Peyer's patch (tissue), 4 donors: ENCODE measurements around the gene PHACTR1. TPM values are rescaled to one million over a fixed set of nuclear protein-coding genes. Genes with fewer than 3 reads are reported as not detected.
"Not testable (repeated sequence)": the region's sequence is repeated elsewhere in the genome, so short reads cannot be mapped to it uniquely, and the experiment has no call there.

Experiments
- DNase-seq, 3 donors: peaks; one replicate each; pipeline ENCODE4 v3.0.0-alpha.2; 2017 to 2019
- H3K27ac ChIP-seq, 4 donors: fragments of 200-600 bp; sonication (generic); one replicate each; pipeline ENCODE4 v1.5.1; 2016 to 2019
- H3K27me3 ChIP-seq, 2 donors: fragments of 200-600 bp; sonication (generic); one replicate each; pipeline ENCODE4 v1.5.1; 2019
- H3K36me3 ChIP-seq, 3 donors: fragments of 200-600 bp; sonication (generic); one replicate each; pipeline ENCODE4 v1.5.1; 2016 to 2019
- H3K4me1 ChIP-seq, 4 donors: fragments of 200-600 bp; sonication (generic); one replicate each; pipeline ENCODE4 v1.5.1; 2016 to 2019
- H3K4me3 ChIP-seq, 4 donors: fragments of 200-600 bp; sonication (generic); 1 replicate in 3 of 4; 2 replicates in 1 of 4; pipeline ENCODE4 v1.5.1; 2016 to 2019; ENCODE audit warnings: mild to moderate bottlenecking in 1 of 4
- H3K9me3 ChIP-seq, 4 donors: fragments of 200-600 bp; sonication (generic); one replicate each; pipeline ENCODE4 v1.5.1; 2016 to 2019; ENCODE audit warnings: mild to moderate bottlenecking in 1 of 4
- POLR2A ChIP-seq, 2 donors: fragments of 450-650 bp; IDR thresholded peaks; one replicate each; pipeline ENCODE4 v1.5.1; 2017; ENCODE audit warnings: antibody characterized with exemption in 2 of 2, mild to moderate bottlenecking in 2 of 2, moderate library complexity in 2 of 2
- total RNA-seq, 4 donors: library from RNA; depleted of rRNA; stranded (reverse); fragments of >200 nt; gene quantifications; one replicate each; pipeline ENCODE4 v1.1.0, GENCODE V29; 2016
- TF ChIP-seq, protein P1 (sequence below), 6 experiments: fragments of 450-650 bp in 4 of 6; fragments of 200-600 bp in 2 of 6; sonication (generic) in 1 of 6; IDR thresholded peaks; one replicate each; pipeline ENCODE4 v1.5.1; 2017 to 2019; ENCODE audit warnings: antibody characterized with exemption in 6 of 6, mild to moderate bottlenecking in 3 of 6, moderate library complexity in 1 of 6

Gene PHACTR1
- total RNA-seq, 4 donors from 2014 or later: 0.35 to 19.0 (median 1.7) TPM

GRCh38 chr6:13119549-13119948 is 403.0 kb downstream of the PHACTR1 start:
- Histone ChIP-seq H3K36me3 (no peaks in the 10 kb centered on the region), H3K4me1 (no peaks in the 10 kb centered on the region), H3K4me3 (no peak overlapping the region), H3K9me3 (no peaks in the 10 kb centered on the region), H3K27ac (no peak overlapping the region), H3K27me3 (no peaks in the 10 kb centered on the region)
- DNase-seq: no peak
- TF ChIP-seq, protein P1, sequence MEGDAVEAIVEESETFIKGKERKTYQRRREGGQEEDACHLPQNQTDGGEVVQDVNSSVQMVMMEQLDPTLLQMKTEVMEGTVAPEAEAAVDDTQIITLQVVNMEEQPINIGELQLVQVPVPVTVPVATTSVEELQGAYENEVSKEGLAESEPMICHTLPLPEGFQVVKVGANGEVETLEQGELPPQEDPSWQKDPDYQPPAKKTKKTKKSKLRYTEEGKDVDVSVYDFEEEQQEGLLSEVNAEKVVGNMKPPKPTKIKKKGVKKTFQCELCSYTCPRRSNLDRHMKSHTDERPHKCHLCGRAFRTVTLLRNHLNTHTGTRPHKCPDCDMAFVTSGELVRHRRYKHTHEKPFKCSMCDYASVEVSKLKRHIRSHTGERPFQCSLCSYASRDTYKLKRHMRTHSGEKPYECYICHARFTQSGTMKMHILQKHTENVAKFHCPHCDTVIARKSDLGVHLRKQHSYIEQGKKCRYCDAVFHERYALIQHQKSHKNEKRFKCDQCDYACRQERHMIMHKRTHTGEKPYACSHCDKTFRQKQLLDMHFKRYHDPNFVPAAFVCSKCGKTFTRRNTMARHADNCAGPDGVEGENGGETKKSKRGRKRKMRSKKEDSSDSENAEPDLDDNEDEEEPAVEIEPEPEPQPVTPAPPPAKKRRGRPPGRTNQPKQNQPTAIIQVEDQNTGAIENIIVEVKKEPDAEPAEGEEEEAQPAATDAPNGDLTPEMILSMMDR (IDR thresholded peaks at IDR 0.05): no peak
- TF ChIP-seq POLR2A (IDR thresholded peaks at IDR 0.05): no peak

DNA sequence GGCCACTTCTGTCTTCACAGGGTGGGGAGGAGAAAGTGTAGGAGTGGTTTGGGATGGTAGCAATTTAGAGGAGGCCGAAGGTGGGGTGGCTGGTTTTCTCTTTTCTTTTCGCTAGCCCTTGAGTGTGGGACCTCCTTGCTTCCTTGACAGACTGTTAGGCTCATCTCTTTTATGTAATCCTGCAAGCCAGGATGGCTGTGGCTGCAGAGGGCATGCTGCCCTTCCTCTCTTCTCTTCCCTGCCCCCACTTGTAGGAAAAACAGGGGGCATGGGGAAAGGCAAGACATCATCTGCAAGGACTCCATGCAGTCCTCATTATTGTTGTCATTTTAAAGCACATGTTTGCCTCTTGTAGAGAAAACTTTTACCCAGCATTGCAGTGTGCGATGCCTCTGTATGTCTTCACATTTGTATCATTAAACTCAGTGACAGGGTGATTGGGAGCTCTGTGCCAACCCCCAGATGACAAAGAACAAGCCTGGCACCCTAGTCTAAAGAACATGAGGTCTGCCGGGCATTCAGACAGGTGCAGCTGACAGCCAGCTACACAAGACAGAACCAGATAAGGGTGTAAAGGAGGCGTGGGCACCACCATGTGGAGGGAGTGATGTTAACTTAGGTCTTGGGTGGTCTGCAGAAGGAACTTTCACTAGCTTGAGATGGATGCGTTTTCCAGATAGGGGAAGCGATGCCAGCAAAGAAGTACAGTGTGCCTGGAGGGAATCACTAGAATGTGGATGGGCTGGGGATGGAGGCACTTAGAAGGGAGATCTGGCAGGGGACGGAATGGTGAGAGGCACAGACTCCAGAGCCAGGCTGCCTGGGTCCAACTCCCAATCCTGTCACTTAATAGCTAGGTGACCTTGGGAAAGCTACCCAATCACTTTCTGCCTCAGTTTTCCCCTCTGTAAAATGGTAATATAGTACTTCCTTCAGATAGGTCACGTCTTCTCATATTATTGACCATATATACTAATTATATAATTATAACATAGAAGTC is 404.2 kb downstream of the PHACTR1 start:
- H3K36me3 ChIP-seq: no peaks in the 10 kb centered on the region
- no peak for DNase-seq
- no peak overlapping the region for H3K27ac ChIP-seq
- H3K9me3 ChIP-seq: no peaks in the 10 kb centered on the region
- TF ChIP-seq, protein P1 (IDR thresholded peaks at IDR 0.05): no peak
- TF ChIP-seq POLR2A (IDR thresholded peaks at IDR 0.05): no peak
- H3K4me3 ChIP-seq: no peak overlapping the region
- no peaks in the 10 kb centered on the region for H3K4me1 ChIP-seq
- no peaks in the 10 kb centered on the region for H3K27me3 ChIP-seq

- H3K36me3 ChIP-seq: no peaks in the 10 kb centered on the region
- H3K27ac ChIP-seq: no peak overlapping the region
- no peak for TF ChIP-seq POLR2A (IDR thresholded peaks at IDR 0.05)
- TF ChIP-seq, protein P1 (IDR thresholded peaks at IDR 0.05): no peak
- H3K4me1 ChIP-seq: no peaks in the 10 kb centered on the region
- H3K4me3 ChIP-seq: no peak overlapping the region
- no peak for DNase-seq
- no peaks in the 10 kb centered on the region for H3K9me3 ChIP-seq
- H3K27me3 ChIP-seq: no peaks in the 10 kb centered on the region
Measured at GRCh38 chr6:13124131-13124530, 407.6 kb downstream of the PHACTR1 start.

DNA sequence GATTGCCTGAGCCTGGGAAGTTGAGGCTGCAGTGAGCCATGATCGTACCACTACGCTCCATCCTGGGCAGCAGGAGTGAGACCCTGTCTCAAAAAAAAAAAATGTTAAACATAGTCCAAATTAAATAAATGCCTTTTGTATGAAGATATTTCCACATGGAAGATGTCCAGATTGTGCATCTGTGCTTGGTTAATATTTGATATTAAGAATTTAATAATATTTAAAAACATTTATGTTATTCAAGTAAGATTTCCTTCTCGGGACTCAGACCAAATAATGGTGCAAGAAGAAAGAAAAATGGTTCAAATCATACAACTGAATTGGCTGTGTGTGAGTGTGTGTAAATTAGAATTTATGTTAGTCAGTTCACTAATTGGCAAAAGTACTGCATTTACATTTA is 409.3 kb downstream of the PHACTR1 start:
- no peaks in the 10 kb centered on the region for H3K27me3 ChIP-seq
- no peaks in the 10 kb centered on the region for H3K36me3 ChIP-seq
- TF ChIP-seq, protein P1 (IDR thresholded peaks at IDR 0.05): no peak
- TF ChIP-seq POLR2A (IDR thresholded peaks at IDR 0.05): no peak
- H3K9me3 ChIP-seq: no peaks in the 10 kb centered on the region
- no peak overlapping the region for H3K4me3 ChIP-seq
- no peaks in the 10 kb centered on the region for H3K4me1 ChIP-seq
- DNase-seq: no peak
- no peak overlapping the region for H3K27ac ChIP-seq

DNA sequence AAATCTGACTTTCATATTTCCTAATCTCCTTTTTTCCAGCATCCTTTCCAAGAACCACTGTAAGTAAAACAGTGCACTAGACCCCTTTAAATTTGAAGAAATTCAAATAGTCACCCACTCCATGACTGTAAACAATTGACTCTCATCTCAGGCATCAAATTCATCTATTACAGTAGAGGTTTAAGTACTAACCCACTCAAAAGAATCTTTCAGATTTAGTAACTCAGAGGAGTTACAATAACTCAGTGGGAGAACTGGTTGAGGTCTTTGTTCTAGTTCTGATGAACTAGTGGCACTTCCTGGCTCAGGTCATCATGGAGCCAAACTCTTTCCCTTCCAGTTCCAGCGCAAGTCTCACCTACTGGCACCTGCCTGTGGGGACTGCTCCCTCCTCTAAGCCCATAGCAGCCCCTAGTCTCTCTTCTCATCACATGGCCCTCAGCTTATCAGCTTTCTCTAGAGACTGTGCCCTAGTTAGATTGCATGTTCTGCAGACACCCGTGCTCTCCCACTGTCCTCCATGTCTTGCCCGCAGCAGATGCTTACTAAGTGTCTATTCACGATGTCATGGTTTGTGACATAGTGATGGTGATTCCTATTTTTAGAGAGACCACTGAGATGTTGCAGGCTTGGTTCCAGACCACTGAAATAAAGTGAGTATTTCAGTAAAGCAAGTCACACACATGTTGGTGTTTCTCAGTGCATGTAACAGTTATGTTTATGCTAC is 415.5 kb downstream of the PHACTR1 start:
- DNase-seq: no peak
- no peaks in the 10 kb centered on the region for H3K9me3 ChIP-seq
- H3K4me3 ChIP-seq: no peak overlapping the region
- H3K27me3 ChIP-seq: no peaks in the 10 kb centered on the region
- H3K27ac ChIP-seq: no peak overlapping the region
- no peak for TF ChIP-seq POLR2A (IDR thresholded peaks at IDR 0.05)
- TF ChIP-seq, protein P1 (IDR thresholded peaks at IDR 0.05): no peak
- no peaks in the 10 kb centered on the region for H3K36me3 ChIP-seq
- no peaks in the 10 kb centered on the region for H3K4me1 ChIP-seq

- not testable (repeated sequence) for H3K27ac ChIP-seq, H3K36me3 ChIP-seq, H3K9me3 ChIP-seq, H3K27me3 ChIP-seq, H3K4me3 ChIP-seq, DNase-seq, H3K4me1 ChIP-seq
Measured at GRCh38 chr6:13133894-13134293, 417.3 kb downstream of the PHACTR1 start.
